Natural killer cell (primary cell): ENCODE data around the gene ILKAP. TPM values are rescaled to one million over a fixed set of nuclear protein-coding genes. Genes with fewer than 3 reads are reported as not detected.
A peak's percentile ranks its signal among the peaks of the same experiment; 100 is the strongest.

ENCODE experiments used
- ATAC-seq, 3 donors: fragments of 150-1000 bp in 2 of 3; fragments of 200-7000 bp in 1 of 3; cut with Tn5 transposase; 1 replicate in 1 of 3; 2 replicates in 2 of 3; pipeline ENCODE4 v1.10.0; 2021; ENCODE audit warnings: mild to moderate bottlenecking in 2 of 3, moderate library complexity in 2 of 3
- DNase-seq, 2 donors: peaks; one replicate each; pipeline versions ENCODE4 v3.0.0 to v3.0.0-alpha.2; 2013 to 2021; ENCODE audit warnings: mixed read lengths in 1 of 2
- H3K27ac ChIP-seq: one replicate; pipeline ENCODE4 v1.5.1; 2013; ENCODE audit warnings: mild to moderate bottlenecking, low read length
- H3K27me3 ChIP-seq: one replicate; pipeline ENCODE4 v1.6.1; 2013; ENCODE audit warnings: low read length; ENCODE audit not compliant: control insufficient read depth, insufficient read depth
- H3K36me3 ChIP-seq: one replicate; pipeline ENCODE4 v1.6.1; 2013; ENCODE audit warnings: low read length; ENCODE audit not compliant: control insufficient read depth, insufficient read depth
- H3K4me1 ChIP-seq: one replicate; pipeline ENCODE4 v1.6.1; 2013; ENCODE audit warnings: low read length; ENCODE audit not compliant: control insufficient read depth, insufficient read depth
- H3K4me3 ChIP-seq: one replicate; pipeline ENCODE4 v1.5.1; 2013; ENCODE audit warnings: low read length
- H3K9me3 ChIP-seq: one replicate; pipeline ENCODE4 v1.6.1; 2013; ENCODE audit warnings: low read length; ENCODE audit not compliant: control insufficient read depth, insufficient read depth
- H3K27ac Mint-ChIP-seq, 2 donors: one replicate each; pipeline ENCODE4 v1.8.0; 2022; ENCODE audit warnings: mild to moderate bottlenecking in 2 of 2, mixed read lengths in 2 of 2, moderate library complexity in 1 of 2
- H3K27me3 Mint-ChIP-seq, 2 donors: one replicate each; pipeline ENCODE4 v1.8.0; 2022; ENCODE audit warnings: low read depth in 2 of 2, mixed read lengths in 2 of 2
- H3K36me3 Mint-ChIP-seq: one replicate; pipeline ENCODE4 v1.8.0; 2022; ENCODE audit warnings: mixed read lengths
- H3K4me1 Mint-ChIP-seq, 2 donors: one replicate each; pipeline ENCODE4 v1.8.0; 2022; ENCODE audit warnings: mixed read lengths in 2 of 2
- H3K4me3 Mint-ChIP-seq: one replicate; pipeline ENCODE4 v1.8.0; 2022; ENCODE audit warnings: mild to moderate bottlenecking, moderate library complexity, mixed read lengths
- H3K9me3 Mint-ChIP-seq, 2 donors: one replicate each; pipeline ENCODE4 v1.8.0; 2022; ENCODE audit warnings: mixed read lengths in 2 of 2
- CTCF ChIP-seq: fragments of 200-600 bp; IDR thresholded peaks from one replicate; pipeline ENCODE4 v1.8.0; 2022; ENCODE audit warnings: antibody characterized with exemption
- WGBS: methylation state at CpG from one replicate; pipeline ENCODE4 v1.1.7; 2013; ENCODE audit warnings: missing lambda C conversion rate; ENCODE audit not compliant: insufficient coverage; 5-methylcytosine and 5-hydroxymethylcytosine counted together
- intact Hi-C: fragments of 100-400 bp; cut with micrococcal nuclease; formaldehyde crosslinking; loops from one replicate; pipeline ENCODE4 v1.14.2; 2022
- total RNA-seq, 4 donors: library from RNA; stranded (reverse); fragments of 120-200 nt in 1 of 4; gene quantifications; one replicate each; pipeline versions ENCODE4 v1.2.3 to v1.2.4, GENCODE V29; 2013 to 2022

ILKAP gene
- total RNA-seq, 3 donors from 2014 or later (not counting 1 experiment from before 2014, with no cell fraction given): 146 to 200 (median 183) TPM

- ATAC-seq (no peak), DNase-seq (no peak)
- Histone ChIP-seq H3K27me3 (no peaks in the 10 kb centered on the region), H3K4me1 (peaks cover 5% of the 10 kb centered on the region), H3K27ac (no peak overlapping the region), H3K9me3 (no peaks in the 10 kb centered on the region), H3K36me3 (no peaks in the 10 kb centered on the region), H3K4me3 (no peak overlapping the region)
- Mint-ChIP-seq H3K9me3 (no peaks in the 10 kb centered on the region), H3K4me1 (no peaks in the 10 kb centered on the region), H3K27ac (no peak overlapping the region), H3K36me3 (no peaks in the 10 kb centered on the region), H3K4me3 (no peak overlapping the region), H3K27me3 (no peaks in the 10 kb centered on the region)
- intact Hi-C loops: no loop called here
- no peak for TF ChIP-seq CTCF
- 80% methylated on average over 30 of the region's 30 CpGs for WGBS
Observed at GRCh38 chr2:238128534-238129001, 74.9 kb downstream of the ILKAP start.

GRCh38 chr2:238128061-238128440 is 75.4 kb downstream of the ILKAP start:
- Mint-ChIP-seq H3K9me3 (no peaks in the 10 kb centered on the region), H3K27ac (no peak overlapping the region), H3K4me3 (no peak overlapping the region), H3K27me3 (no peaks in the 10 kb centered on the region), H3K36me3 (no peaks in the 10 kb centered on the region), H3K4me1 (no peaks in the 10 kb centered on the region)
- TF ChIP-seq CTCF: no peak
- Histone ChIP-seq H3K36me3 (no peaks in the 10 kb centered on the region), H3K27me3 (no peaks in the 10 kb centered on the region), H3K9me3 (no peaks in the 10 kb centered on the region), H3K4me3 (no peak overlapping the region), H3K27ac (no peak overlapping the region), H3K4me1 (peaks cover 5% of the 10 kb centered on the region)
- ATAC-seq (no peak), DNase-seq (no peak)
- intact Hi-C loops: no loop called here
- 92% methylated on average over 21 of the region's 22 CpGs for WGBS

DNA sequence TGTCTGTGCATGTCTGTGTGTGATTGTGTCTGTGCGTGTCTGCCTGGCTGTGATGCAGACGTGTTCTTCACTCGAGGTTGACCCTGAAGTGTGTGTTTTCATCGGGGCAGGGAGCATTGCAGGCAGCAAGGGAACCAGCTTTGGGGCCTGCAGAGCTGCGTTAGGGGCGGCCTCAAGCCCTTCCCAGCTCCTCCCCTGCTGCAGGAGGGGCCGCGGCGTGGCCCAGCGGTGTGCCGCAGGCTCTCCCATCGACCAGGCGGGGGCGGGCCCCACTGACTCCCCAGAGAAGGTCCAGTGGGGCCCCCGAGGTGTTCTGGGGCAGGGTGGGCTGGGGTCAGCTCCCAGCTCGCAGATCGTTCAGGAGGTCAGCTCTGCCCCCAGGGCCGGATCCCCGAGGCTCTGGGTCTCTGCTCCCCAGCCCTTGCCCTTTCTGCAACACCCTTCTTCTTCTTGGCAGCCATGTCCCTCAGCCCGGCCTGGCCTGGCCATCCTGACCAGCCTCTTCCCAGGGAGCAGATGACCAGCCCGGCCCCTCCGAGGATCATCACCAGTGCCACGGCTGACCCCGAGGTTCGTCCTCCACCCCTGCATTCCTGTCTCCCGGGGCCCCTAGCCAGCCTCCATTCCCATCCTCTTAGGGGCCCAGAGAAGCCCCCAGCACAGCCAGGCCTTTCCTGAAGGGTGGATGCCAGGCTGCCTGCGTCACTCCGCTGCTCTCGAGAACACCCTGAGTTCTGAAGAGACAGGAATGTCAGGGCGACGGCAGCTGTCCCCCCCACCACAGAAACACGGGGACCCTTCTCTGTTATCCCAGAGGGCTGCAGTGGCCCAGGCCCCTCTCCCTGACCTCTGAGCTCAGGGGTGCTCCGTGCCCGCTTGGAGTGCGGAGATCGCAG is 76.1 kb downstream of the ILKAP start:
- no peak for DNase-seq
- H3K36me3 Mint-ChIP-seq: no peaks in the 10 kb centered on the region
- H3K27ac ChIP-seq: no peak overlapping the region

More for the DNA sequence above, 76.1 kb downstream of the ILKAP start:
- H3K36me3 ChIP-seq: no peaks in the 10 kb centered on the region
- peak; percentile 67 to 84 (median 76) for ATAC-seq
- TF ChIP-seq CTCF: no peak
- no peak overlapping the region for H3K4me3 Mint-ChIP-seq
- H3K27ac Mint-ChIP-seq: no peak overlapping the region
- no peaks in the 10 kb centered on the region for H3K9me3 Mint-ChIP-seq
- H3K9me3 ChIP-seq: no peaks in the 10 kb centered on the region
- no peaks in the 10 kb centered on the region for H3K27me3 ChIP-seq
- WGBS: 74% methylated on average over 36 of the region's 36 CpGs
- H3K4me1 ChIP-seq: peaks cover 5% of the 10 kb centered on the region
- H3K4me1 Mint-ChIP-seq: no peaks in the 10 kb centered on the region
- intact Hi-C loops: no loop called here
- no peaks in the 10 kb centered on the region for H3K27me3 Mint-ChIP-seq
- H3K4me3 ChIP-seq: no peak overlapping the region
